Measurements from ENCODE around the gene EPDR1.

GRCh38 chr7:37984750-37985390 lies 64.4 kb downstream of the EPDR1 start:
- TF ChIP-seq EZH2 (IDR thresholded peaks at IDR 0.05; ENCODE audit: low read length) (no peak), CTCF (optimal IDR thresholded peaks at IDR 0.05 in 1 of 3, IDR thresholded peaks at IDR 0.05 in 1 of 3, conservative IDR thresholded peaks at IDR 0.05 in 1 of 3; ENCODE audit: extremely low read depth in 1 of 3, insufficient read depth in 2 of 3, low read length in 3 of 3) (no peak)
